ENCODE measurements around the gene SYNPO2.

The SYNPO2 gene

DNA sequence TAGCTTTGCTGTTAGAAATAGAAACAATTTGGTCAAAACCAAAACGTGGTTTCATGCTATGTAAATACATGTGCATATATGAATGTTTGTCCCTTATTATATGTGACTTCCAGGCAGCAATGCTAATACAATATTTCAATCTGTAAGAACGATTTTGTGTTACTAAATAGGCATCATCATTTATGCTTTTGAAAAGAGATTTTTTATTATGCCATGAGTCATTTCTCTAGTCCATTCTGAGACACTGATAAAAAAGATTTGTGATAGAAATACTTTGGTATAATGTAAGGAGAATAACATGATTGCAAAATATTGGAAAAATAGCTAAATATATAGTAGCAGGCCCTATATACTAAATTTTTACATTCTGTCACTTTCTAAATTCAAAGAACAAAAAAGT lies 28.9 kb downstream of the SYNPO2 start:
- TF ChIP-seq, protein P1, sequence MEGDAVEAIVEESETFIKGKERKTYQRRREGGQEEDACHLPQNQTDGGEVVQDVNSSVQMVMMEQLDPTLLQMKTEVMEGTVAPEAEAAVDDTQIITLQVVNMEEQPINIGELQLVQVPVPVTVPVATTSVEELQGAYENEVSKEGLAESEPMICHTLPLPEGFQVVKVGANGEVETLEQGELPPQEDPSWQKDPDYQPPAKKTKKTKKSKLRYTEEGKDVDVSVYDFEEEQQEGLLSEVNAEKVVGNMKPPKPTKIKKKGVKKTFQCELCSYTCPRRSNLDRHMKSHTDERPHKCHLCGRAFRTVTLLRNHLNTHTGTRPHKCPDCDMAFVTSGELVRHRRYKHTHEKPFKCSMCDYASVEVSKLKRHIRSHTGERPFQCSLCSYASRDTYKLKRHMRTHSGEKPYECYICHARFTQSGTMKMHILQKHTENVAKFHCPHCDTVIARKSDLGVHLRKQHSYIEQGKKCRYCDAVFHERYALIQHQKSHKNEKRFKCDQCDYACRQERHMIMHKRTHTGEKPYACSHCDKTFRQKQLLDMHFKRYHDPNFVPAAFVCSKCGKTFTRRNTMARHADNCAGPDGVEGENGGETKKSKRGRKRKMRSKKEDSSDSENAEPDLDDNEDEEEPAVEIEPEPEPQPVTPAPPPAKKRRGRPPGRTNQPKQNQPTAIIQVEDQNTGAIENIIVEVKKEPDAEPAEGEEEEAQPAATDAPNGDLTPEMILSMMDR (IDR thresholded peaks at IDR 0.05) = no peak
- Histone ChIP-seq H3K36me3 (no peaks in the 10 kb centered on the region), H3K27ac (peak overlapping the region; percentile 84 to 90), H3K4me3 (no peak overlapping the region), H3K4me1 (peaks cover 0 to 94% (median 27%) of the 10 kb centered on the region in 4 donors), H3K27me3 (no peaks in the 10 kb centered on the region), H3K9me3 (no peaks in the 10 kb centered on the region)
- DNase-seq = no peak
- intact Hi-C loops (cut with DNase I; ENCODE audit: low total_unique reads) = loop anchor here (10.0 kb wide), 1 partner anchor 117 kb away; no protein-coding TSS in a partner anchor

DNA sequence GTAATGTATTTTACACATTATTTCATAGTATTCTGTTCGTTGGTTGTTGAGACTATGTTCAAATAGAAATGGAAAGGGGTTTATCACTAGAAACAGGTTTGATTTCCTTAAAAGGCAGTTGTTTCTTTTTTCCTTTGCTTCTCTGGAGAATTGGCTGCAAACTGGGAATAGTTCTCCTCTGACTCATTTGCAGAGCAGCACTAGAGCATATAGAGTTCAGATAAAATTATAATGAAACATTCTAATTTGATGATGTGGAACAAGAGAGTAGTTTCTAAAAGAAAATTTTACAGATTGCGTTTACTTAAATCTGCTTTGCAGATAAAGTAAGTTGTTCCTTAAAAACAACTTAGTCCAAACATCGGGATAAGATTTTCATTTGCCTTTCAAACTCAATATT lies 29.7 kb downstream of the SYNPO2 start:
- TF ChIP-seq, protein P1 (IDR thresholded peaks at IDR 0.05) = no peak
- intact Hi-C loops (cut with DNase I; ENCODE audit: low total_unique reads) = loop anchor here (10.0 kb wide), 1 partner anchor 116 kb away; no protein-coding TSS in a partner anchor
- no peaks in the 10 kb centered on the region for H3K27me3 ChIP-seq
- H3K27ac ChIP-seq = peak overlapping the region; percentile 84 to 90
- H3K36me3 ChIP-seq = no peaks in the 10 kb centered on the region
- no peaks in the 10 kb centered on the region for H3K9me3 ChIP-seq
- peaks cover 0 to 94% (median 28%) of the 10 kb centered on the region in 4 donors for H3K4me1 ChIP-seq
- DNase-seq = no peak
- no peak overlapping the region for H3K4me3 ChIP-seq

DNA sequence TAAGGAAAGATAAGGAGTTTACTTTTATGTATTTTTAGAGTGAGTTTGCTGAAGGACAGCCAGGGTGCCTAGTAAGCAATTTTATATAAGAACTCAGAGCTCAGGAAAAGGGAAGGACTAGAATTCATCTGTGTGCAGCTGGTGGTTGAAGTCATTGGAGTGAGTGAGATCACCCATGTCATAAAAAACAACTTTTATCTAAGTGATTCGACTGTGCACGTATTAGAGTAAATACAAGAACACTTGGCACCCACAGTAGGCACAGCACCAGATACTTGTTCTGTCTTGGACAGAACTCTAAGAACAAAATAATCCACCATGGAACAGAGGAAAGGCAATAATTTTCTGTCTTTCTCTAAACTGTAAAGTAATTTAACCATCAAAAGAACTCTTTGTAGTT lies 31.6 kb downstream of the SYNPO2 start:
- TF ChIP-seq, protein P1 (IDR thresholded peaks at IDR 0.05) = no peak
- H3K4me3 ChIP-seq = no peak overlapping the region
- peaks cover 0 to 97% (median 44%) of the 10 kb centered on the region in 4 donors for H3K4me1 ChIP-seq
- no peaks in the 10 kb centered on the region for H3K9me3 ChIP-seq
- H3K27ac ChIP-seq = peak overlapping the region; percentile 84 to 90
- intact Hi-C loops (cut with DNase I; ENCODE audit: low total_unique reads) = loop anchor here (1.0 kb wide), 1 partner anchor 19 kb away; no protein-coding TSS in a partner anchor
- no peaks in the 10 kb centered on the region for H3K27me3 ChIP-seq
- H3K36me3 ChIP-seq = no peaks in the 10 kb centered on the region
- peak; percentile 69 to 76 for DNase-seq

DNA sequence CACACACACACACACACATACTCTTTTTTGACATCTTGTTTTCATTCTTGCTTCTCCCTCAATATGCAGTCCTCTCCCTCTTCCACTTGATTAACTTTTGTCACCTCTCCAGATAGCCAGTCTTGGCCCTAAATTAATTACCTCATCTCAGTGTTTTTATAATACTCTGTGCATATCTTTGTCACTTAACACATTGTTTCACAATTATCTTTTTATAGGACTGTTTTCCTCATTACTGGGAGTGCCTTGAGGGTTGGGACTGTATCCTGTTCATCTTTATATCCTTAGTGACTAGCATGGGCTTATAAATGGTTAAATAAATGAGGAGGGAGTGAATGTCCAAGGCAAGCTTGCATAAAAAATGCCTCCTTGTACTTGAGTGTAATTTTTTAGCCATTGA lies 33.1 kb downstream of the SYNPO2 start:
- intact Hi-C loops (cut with DNase I; ENCODE audit: low total_unique reads) = no loop called here
- Histone ChIP-seq H3K9me3 (no peaks in the 10 kb centered on the region), H3K27me3 (no peaks in the 10 kb centered on the region), H3K36me3 (no peaks in the 10 kb centered on the region), H3K4me3 (no peak overlapping the region), H3K27ac (peak overlapping the region; percentile 84 to 90), H3K4me1 (peaks cover 0 to 99% (median 52%) of the 10 kb centered on the region in 4 donors)
- TF ChIP-seq, protein P1 (IDR thresholded peaks at IDR 0.05) = no peak
- no peak for DNase-seq

DNA sequence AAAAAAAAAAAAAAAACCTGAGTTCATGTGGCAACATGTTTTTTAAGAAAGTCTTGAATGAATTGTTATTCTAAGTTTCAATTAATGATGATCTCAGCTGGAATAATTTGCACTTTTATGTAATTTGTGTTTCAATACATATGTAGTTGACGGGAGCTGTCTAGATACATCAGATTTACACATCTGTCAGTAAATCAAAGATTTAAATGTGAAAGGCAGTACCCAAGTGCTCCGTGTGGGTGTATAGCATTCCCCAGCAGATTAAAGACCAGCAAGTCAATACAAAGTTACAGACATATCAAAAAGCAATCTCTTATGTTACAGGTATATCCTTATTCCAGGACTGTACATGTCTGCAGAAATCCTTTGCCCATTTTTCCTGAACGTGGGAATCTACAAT lies 35.2 kb downstream of the SYNPO2 start:
- Histone ChIP-seq H3K4me1 (peaks cover 0 to 98% (median 63%) of the 10 kb centered on the region in 4 donors), H3K27ac (peak overlapping the region; percentile 84 to 90), H3K36me3 (no peaks in the 10 kb centered on the region), H3K27me3 (no peaks in the 10 kb centered on the region), H3K9me3 (no peaks in the 10 kb centered on the region), H3K4me3 (no peak overlapping the region)
- TF ChIP-seq, protein P1 (IDR thresholded peaks at IDR 0.05) = no peak
- DNase-seq = no peak
- intact Hi-C loops (cut with DNase I; ENCODE audit: low total_unique reads) = loop anchor here (1.0 kb wide), 1 partner anchor 20 kb away; no protein-coding TSS in a partner anchor

All from tibial artery (tissue), 4 donors.